ENCODE data around the gene GRIPAP1. TPM values are rescaled to one million over a fixed set of nuclear protein-coding genes. Genes with fewer than 3 reads are reported as not detected.

Gene GRIPAP1
- total RNA-seq, 4 donors from 2014 or later, result 28.1 to 62.6 (median 33.9) TPM

DNA sequence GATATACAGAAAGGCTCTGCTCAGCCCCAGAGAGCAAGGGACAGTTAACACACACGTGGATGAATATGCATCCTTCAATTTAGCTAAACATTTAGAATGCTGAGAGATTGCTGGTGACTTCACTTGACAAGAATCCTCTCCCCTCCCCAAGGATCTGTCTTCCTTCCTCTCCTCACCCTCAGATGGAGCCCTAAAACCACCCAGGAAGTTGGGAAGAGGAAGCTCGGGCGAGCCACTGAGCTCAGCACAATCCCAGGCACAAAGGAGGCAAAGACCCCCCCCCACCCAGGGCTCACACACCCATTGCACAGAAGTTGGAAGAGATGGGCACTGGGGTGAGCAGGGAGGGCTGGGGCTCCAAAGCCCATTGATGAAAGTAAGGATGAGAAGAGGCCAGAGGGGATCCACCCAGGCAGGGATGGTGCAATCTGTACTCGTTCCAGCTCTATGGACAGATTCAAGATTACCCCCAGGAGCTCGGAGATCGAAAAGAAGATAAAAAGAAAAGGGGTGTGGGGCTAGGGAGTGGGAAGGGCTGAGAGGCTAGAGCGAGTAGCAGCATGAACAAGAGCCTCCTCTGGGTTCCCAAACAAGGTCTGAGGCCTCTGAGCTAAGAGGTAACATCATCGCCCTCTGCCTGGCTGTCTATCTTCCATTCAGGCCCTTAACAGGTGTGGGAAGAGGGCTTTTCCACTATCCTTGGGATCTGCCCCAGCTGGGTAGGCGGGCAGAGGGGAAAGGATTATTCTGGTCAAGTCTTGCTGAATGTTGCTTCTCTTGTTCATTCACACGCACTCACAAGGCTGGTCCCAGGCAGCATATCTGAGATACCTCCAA lies 39.9 kb upstream of the GRIPAP1 start:
- TF ChIP-seq POLR2AphosphoS5 (IDR thresholded peaks at IDR 0.05) (no peak), EP300 (IDR thresholded peaks at IDR 0.05) (no peak), POLR2A (IDR thresholded peaks at IDR 0.05) (peak; percentile 11 to 17)
- TF ChIP-seq, protein P1, sequence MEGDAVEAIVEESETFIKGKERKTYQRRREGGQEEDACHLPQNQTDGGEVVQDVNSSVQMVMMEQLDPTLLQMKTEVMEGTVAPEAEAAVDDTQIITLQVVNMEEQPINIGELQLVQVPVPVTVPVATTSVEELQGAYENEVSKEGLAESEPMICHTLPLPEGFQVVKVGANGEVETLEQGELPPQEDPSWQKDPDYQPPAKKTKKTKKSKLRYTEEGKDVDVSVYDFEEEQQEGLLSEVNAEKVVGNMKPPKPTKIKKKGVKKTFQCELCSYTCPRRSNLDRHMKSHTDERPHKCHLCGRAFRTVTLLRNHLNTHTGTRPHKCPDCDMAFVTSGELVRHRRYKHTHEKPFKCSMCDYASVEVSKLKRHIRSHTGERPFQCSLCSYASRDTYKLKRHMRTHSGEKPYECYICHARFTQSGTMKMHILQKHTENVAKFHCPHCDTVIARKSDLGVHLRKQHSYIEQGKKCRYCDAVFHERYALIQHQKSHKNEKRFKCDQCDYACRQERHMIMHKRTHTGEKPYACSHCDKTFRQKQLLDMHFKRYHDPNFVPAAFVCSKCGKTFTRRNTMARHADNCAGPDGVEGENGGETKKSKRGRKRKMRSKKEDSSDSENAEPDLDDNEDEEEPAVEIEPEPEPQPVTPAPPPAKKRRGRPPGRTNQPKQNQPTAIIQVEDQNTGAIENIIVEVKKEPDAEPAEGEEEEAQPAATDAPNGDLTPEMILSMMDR (IDR thresholded peaks at IDR 0.05), result no peak
- 3 to 20% methylated on average over 1 to 5 of the region's 10 CpGs for WGBS, 2 donors (ENCODE audit: low coverage in 1 of 2)
- Histone ChIP-seq H3K36me3 (peaks cover 0 to 26% of the 10 kb centered on the region in 2 donors), H3K27me3 (no peaks in the 10 kb centered on the region), H3K4me1 (peaks cover 5 to 32% (median 9%) of the 10 kb centered on the region in 3 donors), H3K9me3 (no peaks in the 10 kb centered on the region), H3K27ac (peak overlapping the region; percentile 97 to 100 (median 98)), H3K4me3 (peak overlapping the region; percentile 84 to 100)
- no peak for ATAC-seq

DNA sequence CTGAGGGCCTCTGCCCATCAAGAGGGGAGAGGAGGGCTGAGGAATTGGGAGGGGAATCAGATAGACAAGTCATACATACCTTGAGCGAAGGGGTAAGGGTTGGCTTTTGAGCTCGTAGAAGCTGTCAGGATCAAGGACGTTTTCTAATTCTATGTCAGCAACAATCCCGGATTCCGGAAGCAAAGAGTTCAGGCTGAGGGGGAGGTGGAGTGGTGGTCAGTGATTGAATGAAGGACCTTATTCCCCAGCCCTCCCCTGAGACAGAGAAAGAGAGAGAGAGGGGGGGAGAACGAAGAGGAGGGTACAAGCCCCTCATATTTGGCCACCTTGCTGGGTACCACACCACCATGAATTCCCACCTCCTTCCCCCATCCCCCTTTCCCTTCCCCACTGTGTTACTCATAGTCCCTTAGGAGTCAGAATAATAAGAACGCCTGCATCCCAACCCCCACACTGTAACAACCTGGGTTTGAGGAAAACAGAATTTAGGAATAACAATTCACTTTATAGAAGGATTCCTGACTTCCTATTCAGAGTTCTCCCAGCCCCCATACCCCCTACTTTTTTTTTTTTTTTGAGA lies 38.4 kb upstream of the GRIPAP1 start:
- ATAC-seq, result no peak
- WGBS, 2 donors (ENCODE audit: low coverage in 1 of 2), result 6 to 50% methylated on average over 1 to 2 of the region's 7 CpGs

DNA sequence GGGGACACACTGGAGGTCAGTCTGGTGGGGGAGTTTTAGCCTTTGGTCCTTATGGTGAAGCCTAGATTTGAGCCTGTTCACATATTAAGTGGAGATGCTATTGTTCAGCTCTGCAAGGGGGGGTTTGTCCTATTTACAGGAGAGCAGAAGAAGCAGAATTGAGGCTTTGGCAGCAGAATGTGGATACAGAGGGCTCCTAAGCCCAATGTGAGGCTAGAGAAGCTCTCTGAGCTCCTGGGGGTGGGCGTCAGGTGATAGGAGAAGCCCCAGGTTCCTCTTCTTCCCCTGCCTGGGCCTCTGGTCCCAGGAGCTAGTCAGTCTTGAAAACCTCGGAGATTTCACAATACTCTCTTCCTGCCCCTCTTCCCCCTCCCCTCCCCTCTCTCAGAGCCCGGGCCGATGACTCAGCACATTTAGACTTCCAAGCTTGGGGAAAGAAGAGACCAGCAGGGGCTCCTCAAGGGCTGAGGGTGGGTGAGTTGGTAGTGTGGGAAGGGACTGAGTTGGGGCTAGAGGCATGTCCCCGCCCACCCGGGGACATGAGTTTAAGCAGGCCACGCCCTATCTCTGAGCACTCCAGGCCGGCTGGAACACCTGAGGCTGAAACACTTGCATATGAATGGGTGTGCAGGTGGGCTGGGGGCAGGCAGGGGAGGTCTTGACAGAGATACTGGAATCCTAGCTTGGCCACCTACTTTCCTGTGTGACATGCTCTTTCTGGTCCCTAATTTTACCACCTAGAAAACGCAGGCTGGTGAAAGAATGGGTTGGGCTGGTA lies 37.7 kb upstream of the GRIPAP1 start:
- Histone ChIP-seq H3K9me3 (no peaks in the 10 kb centered on the region), H3K4me1 (peaks cover 5 to 41% (median 9%) of the 10 kb centered on the region in 3 donors), H3K4me3 (peak overlapping the region; percentile 84 to 100), H3K27me3 (no peaks in the 10 kb centered on the region), H3K36me3 (peaks cover 0 to 41% of the 10 kb centered on the region in 2 donors), H3K27ac (peak overlapping the region; percentile 97 to 100 (median 98))
- ATAC-seq, result peak; percentile 46
- TF ChIP-seq EP300 (IDR thresholded peaks at IDR 0.05) (no peak), POLR2AphosphoS5 (IDR thresholded peaks at IDR 0.05) (peak; percentile 24), POLR2A (IDR thresholded peaks at IDR 0.05) (no peak)
- TF ChIP-seq, protein P1 (IDR thresholded peaks at IDR 0.05), result no peak
- WGBS, 2 donors (ENCODE audit: low coverage in 1 of 2), result no CpG with 5 or more reads among the region's 9 CpGs

More for the DNA sequence above, 38.4 kb upstream of the GRIPAP1 start:
- Histone ChIP-seq H3K9me3 (no peaks in the 10 kb centered on the region), H3K4me1 (peaks cover 5 to 37% (median 9%) of the 10 kb centered on the region in 3 donors), H3K4me3 (peak overlapping the region; percentile 84 to 100), H3K27me3 (no peaks in the 10 kb centered on the region), H3K36me3 (peaks cover 0 to 39% of the 10 kb centered on the region in 2 donors), H3K27ac (peak overlapping the region; percentile 97 to 100 (median 98))
- TF ChIP-seq EP300 (IDR thresholded peaks at IDR 0.05) (no peak), POLR2A (IDR thresholded peaks at IDR 0.05) (no peak), POLR2AphosphoS5 (IDR thresholded peaks at IDR 0.05) (no peak)
- TF ChIP-seq, protein P1 (IDR thresholded peaks at IDR 0.05), result no peak

DNA sequence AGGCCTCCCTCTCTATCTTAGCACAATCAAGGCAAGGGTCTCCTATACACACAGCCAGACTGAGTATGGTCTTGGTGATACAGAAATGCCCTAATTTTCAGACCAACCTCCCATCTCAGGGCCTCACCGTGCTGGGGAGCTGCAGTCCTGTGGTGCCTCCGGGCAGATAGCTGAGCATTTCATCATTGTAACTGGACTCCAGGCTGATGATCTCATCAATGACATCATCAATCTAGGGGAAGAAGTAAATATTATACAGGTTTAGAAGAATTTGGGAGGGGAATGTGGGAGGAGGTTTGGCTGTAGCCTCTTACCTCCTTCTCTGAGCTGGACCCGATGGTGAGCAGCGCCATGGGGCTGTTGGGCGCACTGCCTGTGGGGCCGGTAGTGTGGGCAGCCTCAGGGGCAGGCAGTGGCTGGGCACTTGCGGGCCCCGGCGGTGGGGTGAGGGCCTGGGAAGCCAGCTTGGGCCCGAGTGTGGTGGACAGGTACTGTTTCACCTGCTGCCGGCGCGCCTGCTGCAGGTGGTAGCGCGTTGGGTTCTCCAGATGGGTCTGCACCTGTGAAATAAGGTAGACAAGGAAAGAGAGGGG lies 35.9 kb upstream of the GRIPAP1 start:
- TF ChIP-seq EP300 (IDR thresholded peaks at IDR 0.05) (no peak), POLR2A (IDR thresholded peaks at IDR 0.05) (no peak), POLR2AphosphoS5 (IDR thresholded peaks at IDR 0.05) (no peak)
- TF ChIP-seq, protein P1 (IDR thresholded peaks at IDR 0.05), result no peak
- H3K4me1 ChIP-seq, result peaks cover 5 to 53% (median 9%) of the 10 kb centered on the region in 3 donors
- no peaks in the 10 kb centered on the region for H3K27me3 ChIP-seq
- no peak overlapping the region for H3K4me3 ChIP-seq
- peaks cover 0 to 59% of the 10 kb centered on the region in 2 donors for H3K36me3 ChIP-seq
- H3K27ac ChIP-seq, result peak overlapping the region in 3 of 4 donors; percentile 52 to 98 (median 97)
- WGBS, 2 donors (ENCODE audit: low coverage in 1 of 2), result 80% methylated on average over 2 of the region's 15 CpGs; no CpG with 5 or more reads in 1 of the 2 donors
- ATAC-seq, result no peak
- H3K9me3 ChIP-seq, result no peaks in the 10 kb centered on the region
